GM21717 (cell line): ENCODE results near the gene MDP1.
A peak's percentile ranks its signal among the peaks of the same experiment; 100 is the strongest.

Source experiments
- ATAC-seq: cut with Tn5 transposase; IDR thresholded peaks from one replicate; pipeline ENCODE4 v1.9.1; 2021; ENCODE audit warnings: mild to moderate bottlenecking, moderate library complexity; ENCODE audit not compliant: unreplicated experiment

The MDP1 gene

GRCh38 chr14:24182110-24182882 lies 33.6 kb downstream of the MDP1 start:
- no peak for ATAC-seq

- ATAC-seq, result no peak
Measured at GRCh38 chr14:24181371-24182077, 34.3 kb downstream of the MDP1 start.

GRCh38 chr14:24179961-24180796 lies 35.7 kb downstream of the MDP1 start:
- no peak for ATAC-seq

DNA sequence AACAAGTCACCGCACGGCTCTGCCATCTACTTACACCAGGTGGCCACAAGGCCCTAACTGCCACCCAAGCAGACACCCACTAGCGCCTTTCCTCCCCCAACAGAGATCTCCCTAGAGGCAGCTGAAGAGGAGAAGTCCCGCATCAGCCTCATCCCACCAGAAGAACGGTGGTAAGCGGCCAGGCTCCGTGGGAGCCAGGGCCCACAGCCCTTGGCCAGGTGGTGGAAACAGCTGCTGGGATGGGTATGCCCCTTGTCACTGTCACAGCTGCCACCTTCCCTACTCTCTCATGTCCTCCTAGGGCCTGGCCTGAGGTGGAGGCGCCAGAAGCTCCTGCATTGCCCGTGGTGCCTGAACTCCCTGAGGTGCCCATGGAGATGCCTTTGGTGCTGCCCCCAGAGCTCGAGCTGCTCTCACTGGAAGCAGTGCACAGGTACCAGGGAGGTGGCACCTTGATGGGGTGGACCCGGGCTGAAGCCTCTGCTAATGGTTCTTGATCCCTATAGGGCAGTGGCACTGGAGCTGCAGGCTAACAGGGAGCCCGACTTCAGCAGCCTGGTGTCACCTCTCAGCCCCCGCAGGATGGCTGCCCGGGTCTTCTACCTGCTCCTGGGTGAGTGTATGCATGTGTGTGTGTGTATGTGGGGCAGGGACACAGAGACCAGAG lies 36.4 kb downstream of the MDP1 start:
- ATAC-seq, result no peak

- ATAC-seq, result no peak
Measured at GRCh38 chr14:24178399-24179178, 37.3 kb downstream of the MDP1 start.

DNA sequence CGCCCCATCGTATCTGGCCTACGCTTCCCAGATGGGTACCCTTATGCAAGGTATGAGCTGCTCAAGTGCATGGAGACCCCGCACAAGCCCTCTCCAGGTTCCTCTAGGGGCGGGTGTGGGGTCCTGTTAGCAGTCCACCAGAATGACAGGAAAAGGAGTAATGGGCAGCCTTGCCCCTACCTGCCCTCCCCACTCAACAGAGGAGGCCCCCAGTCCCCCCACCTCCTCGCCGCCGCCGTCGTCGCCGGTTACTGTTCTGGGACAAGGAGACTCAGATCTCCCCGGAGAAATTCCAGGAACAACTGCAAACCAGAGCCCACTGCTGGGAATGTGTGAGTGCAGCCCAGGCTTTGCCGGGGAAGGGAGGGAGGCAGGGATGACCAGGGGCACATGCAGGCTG lies 38.0 kb downstream of the MDP1 start:
- ATAC-seq, result no peak

- ATAC-seq, result no peak
Measured at GRCh38 chr14:24177041-24177825, 38.6 kb downstream of the MDP1 start.

- no peak for ATAC-seq
Measured at GRCh38 chr14:24176599-24176998, 39.3 kb downstream of the MDP1 start.

GRCh38 chr14:24172871-24173281 lies 43.0 kb downstream of the MDP1 start:
- ATAC-seq, result no peak

- ATAC-seq, result no peak
Measured at GRCh38 chr14:24172261-24172860, 43.5 kb downstream of the MDP1 start.

- peak; percentile 63 for ATAC-seq
Measured at GRCh38 chr14:24171422-24172260, 44.2 kb downstream of the MDP1 start, which contains the start of gene REC8. TSS of gene REC8 (plus strand) at chr14:24172080. CDS start at chr14:24172553, 473 bp downstream.

DNA sequence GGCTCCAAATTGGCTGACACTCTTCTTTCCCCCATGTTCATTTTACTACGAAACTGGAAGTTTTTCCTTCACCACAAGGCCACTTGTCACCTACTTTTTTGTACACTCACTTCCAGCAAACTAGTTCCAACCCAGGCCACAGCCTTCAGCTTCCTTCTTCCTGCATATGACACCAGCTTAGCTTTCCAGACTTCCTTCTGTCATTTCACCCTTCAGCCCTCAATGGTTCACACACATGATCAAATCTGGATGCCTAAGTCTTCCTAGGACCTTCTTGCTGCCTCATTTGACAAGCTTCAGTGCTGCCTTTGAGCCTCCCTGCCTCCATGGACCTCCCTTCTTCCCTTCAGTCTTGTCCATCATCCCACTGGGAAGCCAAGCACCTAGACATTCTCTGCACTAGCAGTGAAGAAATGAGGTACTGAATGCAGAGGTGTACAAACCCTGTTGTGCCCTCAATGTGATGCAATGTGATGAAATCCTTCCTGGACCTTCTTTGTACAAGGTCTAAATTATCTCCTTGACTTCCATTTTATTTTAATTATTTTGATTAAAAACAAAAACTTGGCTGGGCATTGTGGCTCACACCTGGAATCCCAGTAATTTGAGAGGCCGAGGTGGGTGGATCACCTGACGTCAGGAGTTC lies 48.3 kb downstream of the MDP1 start:
- no peak for ATAC-seq

- no peak for ATAC-seq
Measured at GRCh38 chr14:24165785-24166184, 50.1 kb downstream of the MDP1 start.

- ATAC-seq, result no peak
Measured at GRCh38 chr14:24164518-24164991, 51.3 kb downstream of the MDP1 start.
